ENCODE measurements around the gene SNX24.

DNA sequence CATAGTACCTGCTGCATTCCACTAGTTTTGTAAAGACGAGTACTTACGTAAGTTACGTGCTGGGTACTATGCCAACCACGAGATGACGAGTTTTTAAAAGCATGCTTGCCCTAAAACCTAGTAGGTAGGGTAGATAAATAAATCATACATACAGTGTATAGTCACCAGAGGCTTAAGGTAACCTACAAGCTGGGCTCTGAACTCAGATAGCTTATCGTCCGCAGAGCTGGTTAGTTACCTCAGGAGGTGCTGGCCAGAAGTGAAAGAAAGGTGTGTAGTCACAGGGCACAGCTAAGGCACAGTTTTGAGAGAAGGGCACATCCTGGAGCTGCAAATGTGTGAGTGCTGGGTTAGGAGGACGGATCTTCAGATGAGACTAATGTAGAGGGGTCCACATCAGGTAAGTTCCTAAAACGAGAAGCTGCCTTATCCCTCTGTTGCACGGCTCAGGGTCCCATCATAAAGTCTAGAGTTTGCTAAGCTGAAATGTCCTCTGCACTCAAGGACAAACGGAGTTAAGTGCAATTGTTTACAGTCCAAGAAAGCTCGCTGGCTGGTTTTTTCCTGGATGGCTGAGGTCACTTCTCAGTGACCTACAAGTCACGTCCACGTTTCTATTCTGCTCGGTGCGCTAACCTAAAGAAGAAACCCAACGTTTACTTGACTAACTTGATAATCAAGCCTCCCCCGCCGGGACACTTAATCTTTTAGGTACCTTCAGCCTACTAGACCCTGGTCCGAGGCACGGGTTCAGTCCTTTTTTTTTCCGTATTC, 1.1 kb upstream of the SNX24 start:
- TF ChIP-seq POLR2A (conservative IDR thresholded peaks at IDR 0.05) (no peak), ATF1 (CRISPR knock-in tag; IDR thresholded peaks at IDR 0.05) (no peak), ATF1 (tag; IDR thresholded peaks at IDR 0.05) (no peak), REST (IDR thresholded peaks at IDR 0.05; ENCODE audit: borderline replicate concordance) (no peak), REST (CRISPR knock-in tag; IDR thresholded peaks at IDR 0.05; ENCODE audit: low read depth) (no peak), ZSCAN32 (CRISPR knock-in tag; IDR thresholded peaks at IDR 0.05) (no peak), EZH2 (IDR thresholded peaks at IDR 0.05; ENCODE audit: borderline replicate concordance, low read depth, low read length) (no peak), POLR2AphosphoS2 (IDR thresholded peaks at IDR 0.05; ENCODE audit: low read length) (no peak), KLF1 (tag; IDR thresholded peaks at IDR 0.05) (no peak), ZNF609 (CRISPR knock-in tag; IDR thresholded peaks at IDR 0.05; ENCODE audit: borderline replicate concordance) (no peak), ARHGAP35 (IDR thresholded peaks at IDR 0.05; ENCODE audit: partially characterized antibody) (no peak), MTA1 (IDR thresholded peaks at IDR 0.05; ENCODE audit: borderline replicate concordance) (no peak), ZBTB8A (IDR thresholded peaks at IDR 0.05; ENCODE audit: partially characterized antibody) (no peak), MBD2 (IDR thresholded peaks at IDR 0.05; ENCODE audit: borderline replicate concordance, low read depth) (no peak)
- TF ChIP-seq, protein P1, sequence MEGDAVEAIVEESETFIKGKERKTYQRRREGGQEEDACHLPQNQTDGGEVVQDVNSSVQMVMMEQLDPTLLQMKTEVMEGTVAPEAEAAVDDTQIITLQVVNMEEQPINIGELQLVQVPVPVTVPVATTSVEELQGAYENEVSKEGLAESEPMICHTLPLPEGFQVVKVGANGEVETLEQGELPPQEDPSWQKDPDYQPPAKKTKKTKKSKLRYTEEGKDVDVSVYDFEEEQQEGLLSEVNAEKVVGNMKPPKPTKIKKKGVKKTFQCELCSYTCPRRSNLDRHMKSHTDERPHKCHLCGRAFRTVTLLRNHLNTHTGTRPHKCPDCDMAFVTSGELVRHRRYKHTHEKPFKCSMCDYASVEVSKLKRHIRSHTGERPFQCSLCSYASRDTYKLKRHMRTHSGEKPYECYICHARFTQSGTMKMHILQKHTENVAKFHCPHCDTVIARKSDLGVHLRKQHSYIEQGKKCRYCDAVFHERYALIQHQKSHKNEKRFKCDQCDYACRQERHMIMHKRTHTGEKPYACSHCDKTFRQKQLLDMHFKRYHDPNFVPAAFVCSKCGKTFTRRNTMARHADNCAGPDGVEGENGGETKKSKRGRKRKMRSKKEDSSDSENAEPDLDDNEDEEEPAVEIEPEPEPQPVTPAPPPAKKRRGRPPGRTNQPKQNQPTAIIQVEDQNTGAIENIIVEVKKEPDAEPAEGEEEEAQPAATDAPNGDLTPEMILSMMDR (IDR thresholded peaks at IDR 0.05 in 2 of 3, conservative IDR thresholded peaks at IDR 0.05 in 1 of 3; ENCODE audit: insufficient read depth in 2 of 3, low read depth in 1 of 3, low read length in 3 of 3): no peak
- TF ChIP-seq, protein P2, sequence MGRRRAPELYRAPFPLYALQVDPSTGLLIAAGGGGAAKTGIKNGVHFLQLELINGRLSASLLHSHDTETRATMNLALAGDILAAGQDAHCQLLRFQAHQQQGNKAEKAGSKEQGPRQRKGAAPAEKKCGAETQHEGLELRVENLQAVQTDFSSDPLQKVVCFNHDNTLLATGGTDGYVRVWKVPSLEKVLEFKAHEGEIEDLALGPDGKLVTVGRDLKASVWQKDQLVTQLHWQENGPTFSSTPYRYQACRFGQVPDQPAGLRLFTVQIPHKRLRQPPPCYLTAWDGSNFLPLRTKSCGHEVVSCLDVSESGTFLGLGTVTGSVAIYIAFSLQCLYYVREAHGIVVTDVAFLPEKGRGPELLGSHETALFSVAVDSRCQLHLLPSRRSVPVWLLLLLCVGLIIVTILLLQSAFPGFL (CRISPR knock-in tag; IDR thresholded peaks at IDR 0.05): no peak
